ENCODE measurements around the gene PNPLA1.

Gene PNPLA1

DNA sequence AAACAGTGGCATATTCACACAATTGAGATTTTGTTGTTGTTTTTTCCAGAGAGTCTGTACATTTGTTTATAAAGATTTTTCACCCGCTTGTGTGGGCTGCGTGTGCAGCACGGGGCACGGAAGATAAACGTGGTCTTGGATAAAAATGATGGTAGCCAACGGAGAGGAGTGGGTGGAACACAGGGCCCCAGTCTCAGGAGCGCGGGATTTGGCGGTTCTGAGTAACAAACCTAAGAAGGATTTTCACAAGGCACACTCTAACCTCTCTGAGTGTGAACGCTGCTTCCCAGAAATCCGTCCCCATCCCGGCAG is 70.4 kb downstream of the PNPLA1 start:
- Histone ChIP-seq H3K4me1 (ENCODE audit: control insufficient read depth in 1 of 2, insufficient read depth in 2 of 2, low read length in 2 of 2) (peaks cover 29 to 30% of the 10 kb centered on the region in 2 donors), H3K4me3 (ENCODE audit: low read depth in 1 of 2, low read length in 2 of 2) (peak overlapping the region in 1 of 2 donors; percentile 70), H3K9me3 (ENCODE audit: control insufficient read depth in 1 of 2, low read length in 2 of 2) (no peaks in the 10 kb centered on the region), H3K36me3 (ENCODE audit: control insufficient read depth in 1 of 2, insufficient read depth in 2 of 2, low read length in 2 of 2) (no peaks in the 10 kb centered on the region), H3K9ac (ENCODE audit: low read depth in 1 of 2, low read length in 2 of 2) (peak overlapping the region in 1 of 2 donors; percentile 16), H3K27me3 (ENCODE audit: control insufficient read depth in 1 of 2, insufficient read depth in 2 of 2, low read length in 2 of 2) (no peaks in the 10 kb centered on the region), H3K27ac (ENCODE audit: low read depth, low read length) (no peak overlapping the region)

GRCh38 chr6:36340618-36341454 is 71.0 kb downstream of the PNPLA1 start:
- H3K4me1 ChIP-seq (ENCODE audit: control insufficient read depth in 1 of 2, insufficient read depth in 2 of 2, low read length in 2 of 2) = peaks cover 29 to 30% of the 10 kb centered on the region in 2 donors
- H3K27ac ChIP-seq (ENCODE audit: low read depth, low read length) = peak overlapping the region; percentile 92
- H3K36me3 ChIP-seq (ENCODE audit: control insufficient read depth in 1 of 2, insufficient read depth in 2 of 2, low read length in 2 of 2) = no peaks in the 10 kb centered on the region
- peak overlapping the region; percentile 72 to 76 for H3K9ac ChIP-seq (ENCODE audit: low read depth in 1 of 2, low read length in 2 of 2)
- peak overlapping the region; percentile 59 to 70 for H3K4me3 ChIP-seq (ENCODE audit: low read depth in 1 of 2, low read length in 2 of 2)
- no peaks in the 10 kb centered on the region for H3K9me3 ChIP-seq (ENCODE audit: control insufficient read depth in 1 of 2, low read length in 2 of 2)
- no peaks in the 10 kb centered on the region for H3K27me3 ChIP-seq (ENCODE audit: control insufficient read depth in 1 of 2, insufficient read depth in 2 of 2, low read length in 2 of 2)

DNA sequence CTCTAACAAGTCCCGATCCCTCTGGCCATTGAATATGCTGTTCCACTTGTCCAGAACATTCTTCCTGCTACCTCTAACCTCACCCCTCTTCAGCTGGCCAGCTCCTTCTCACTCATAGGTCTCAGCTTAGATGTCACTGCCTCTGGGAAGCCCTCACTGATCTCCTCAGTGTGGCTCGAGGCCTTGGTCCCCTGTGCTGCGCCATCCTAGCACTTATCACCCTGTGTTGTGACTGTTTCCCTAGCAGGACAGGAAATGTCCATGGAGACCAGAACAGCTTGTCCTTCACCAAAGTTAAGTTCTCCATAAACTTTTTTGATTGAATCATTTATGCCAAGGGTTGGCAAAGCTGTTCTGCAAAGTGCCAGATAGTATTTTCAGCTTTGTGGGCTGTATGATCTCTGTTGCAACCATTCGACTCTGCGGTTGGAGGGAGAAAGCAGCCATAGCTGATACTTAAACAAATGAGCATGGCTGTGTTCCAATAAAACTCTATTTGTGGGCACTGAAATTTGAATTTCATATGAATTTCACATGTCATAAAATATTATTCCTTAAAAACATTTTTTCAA is 73.3 kb downstream of the PNPLA1 start:
- H3K27ac ChIP-seq (ENCODE audit: low read depth, low read length) = no peak overlapping the region
- H3K9me3 ChIP-seq (ENCODE audit: control insufficient read depth in 1 of 2, low read length in 2 of 2) = no peaks in the 10 kb centered on the region
- no peaks in the 10 kb centered on the region for H3K27me3 ChIP-seq (ENCODE audit: control insufficient read depth in 1 of 2, insufficient read depth in 2 of 2, low read length in 2 of 2)
- H3K36me3 ChIP-seq (ENCODE audit: control insufficient read depth in 1 of 2, insufficient read depth in 2 of 2, low read length in 2 of 2) = no peaks in the 10 kb centered on the region
- H3K4me3 ChIP-seq (ENCODE audit: low read depth in 1 of 2, low read length in 2 of 2) = no peak overlapping the region
- no peak overlapping the region for H3K9ac ChIP-seq (ENCODE audit: low read depth in 1 of 2, low read length in 2 of 2)
- peaks cover 26 to 36% of the 10 kb centered on the region in 2 donors for H3K4me1 ChIP-seq (ENCODE audit: control insufficient read depth in 1 of 2, insufficient read depth in 2 of 2, low read length in 2 of 2)

DNA sequence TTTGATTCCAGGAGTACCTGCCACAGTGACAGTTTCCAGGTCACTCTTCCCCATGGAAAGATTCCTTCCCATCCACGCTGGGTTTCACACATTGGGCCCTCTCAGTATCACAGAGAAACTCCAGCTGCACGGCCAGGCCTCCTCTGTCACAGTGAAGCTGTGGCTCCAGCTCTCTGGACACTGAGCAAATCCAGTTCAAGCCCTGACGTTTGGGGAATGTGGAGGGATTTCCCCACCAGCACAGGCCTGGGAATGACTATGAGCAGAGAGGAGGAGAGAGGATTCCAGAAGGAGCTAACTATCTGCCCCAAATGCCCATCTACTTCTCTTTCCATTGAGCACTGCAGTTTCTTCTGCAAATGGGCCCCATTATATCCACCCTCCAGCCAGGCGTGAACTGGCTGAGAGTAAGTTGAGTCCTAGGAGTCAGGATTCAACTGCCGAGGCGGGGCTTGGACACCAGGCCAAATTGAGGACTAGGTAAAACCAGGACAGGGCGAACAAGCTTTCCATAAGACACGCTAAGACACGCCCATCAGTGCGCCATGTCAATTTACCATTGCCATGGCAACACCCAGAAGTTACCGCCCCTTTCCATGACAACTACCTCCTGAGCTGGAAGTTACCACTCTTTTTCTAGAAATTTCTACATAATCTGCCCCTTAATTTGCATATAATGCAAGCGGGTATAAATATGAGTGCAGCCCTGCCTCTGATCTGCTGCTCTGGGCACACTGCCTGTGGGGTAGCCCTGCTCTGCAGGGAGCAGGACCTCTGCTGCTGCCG is 76.0 kb downstream of the PNPLA1 start:
- no peak overlapping the region for H3K9ac ChIP-seq (ENCODE audit: low read depth in 1 of 2, low read length in 2 of 2)
- no peak overlapping the region for H3K27ac ChIP-seq (ENCODE audit: low read depth, low read length)

GRCh38 chr6:36346486-36347273 is 76.8 kb downstream of the PNPLA1 start:
- Histone ChIP-seq H3K27ac (ENCODE audit: low read depth, low read length) (no peak overlapping the region), H3K4me3 (ENCODE audit: low read depth in 1 of 2, low read length in 2 of 2) (no peak overlapping the region), H3K36me3 (ENCODE audit: control insufficient read depth in 1 of 2, insufficient read depth in 2 of 2, low read length in 2 of 2) (no peaks in the 10 kb centered on the region), H3K27me3 (ENCODE audit: control insufficient read depth in 1 of 2, insufficient read depth in 2 of 2, low read length in 2 of 2) (no peaks in the 10 kb centered on the region), H3K9ac (ENCODE audit: low read depth in 1 of 2, low read length in 2 of 2) (no peak overlapping the region), H3K4me1 (ENCODE audit: control insufficient read depth in 1 of 2, insufficient read depth in 2 of 2, low read length in 2 of 2) (peaks cover 30 to 39% of the 10 kb centered on the region in 2 donors), H3K9me3 (ENCODE audit: control insufficient read depth in 1 of 2, low read length in 2 of 2) (no peaks in the 10 kb centered on the region)

More for the DNA sequence above, 76.0 kb downstream of the PNPLA1 start:
- Histone ChIP-seq H3K27me3 (ENCODE audit: control insufficient read depth in 1 of 2, insufficient read depth in 2 of 2, low read length in 2 of 2) (no peaks in the 10 kb centered on the region), H3K36me3 (ENCODE audit: control insufficient read depth in 1 of 2, insufficient read depth in 2 of 2, low read length in 2 of 2) (no peaks in the 10 kb centered on the region), H3K4me3 (ENCODE audit: low read depth in 1 of 2, low read length in 2 of 2) (no peak overlapping the region), H3K4me1 (ENCODE audit: control insufficient read depth in 1 of 2, insufficient read depth in 2 of 2, low read length in 2 of 2) (peaks cover 22 to 31% of the 10 kb centered on the region in 2 donors), H3K9me3 (ENCODE audit: control insufficient read depth in 1 of 2, low read length in 2 of 2) (no peaks in the 10 kb centered on the region)

DNA sequence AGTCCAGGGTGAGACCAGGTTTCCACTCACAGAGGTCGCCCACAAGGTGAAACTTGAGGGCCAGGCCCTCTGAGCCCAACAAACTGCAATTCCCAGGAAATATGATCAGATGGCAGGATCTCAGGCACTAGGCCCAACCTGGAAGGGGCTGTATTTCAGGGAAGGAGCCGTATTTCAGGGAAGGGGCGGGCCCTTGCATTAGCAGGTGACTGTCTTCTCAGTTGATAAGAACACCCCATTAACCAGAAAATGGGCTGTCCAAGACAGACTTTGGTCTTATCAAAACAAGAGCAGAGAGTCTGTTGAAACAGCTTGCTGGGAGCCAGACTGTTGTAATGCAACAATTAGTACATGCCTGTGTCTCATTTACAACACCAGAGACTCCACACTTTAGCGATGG is 77.8 kb downstream of the PNPLA1 start:
- Histone ChIP-seq H3K9me3 (ENCODE audit: control insufficient read depth in 1 of 2, low read length in 2 of 2) (peaks cover 0 to 3% of the 10 kb centered on the region in 2 donors), H3K9ac (ENCODE audit: low read depth in 1 of 2, low read length in 2 of 2) (no peak overlapping the region), H3K4me3 (ENCODE audit: low read depth in 1 of 2, low read length in 2 of 2) (no peak overlapping the region), H3K27ac (ENCODE audit: low read depth, low read length) (no peak overlapping the region), H3K4me1 (ENCODE audit: control insufficient read depth in 1 of 2, insufficient read depth in 2 of 2, low read length in 2 of 2) (peaks cover 30 to 39% of the 10 kb centered on the region in 2 donors), H3K27me3 (ENCODE audit: control insufficient read depth in 1 of 2, insufficient read depth in 2 of 2, low read length in 2 of 2) (no peaks in the 10 kb centered on the region), H3K36me3 (ENCODE audit: control insufficient read depth in 1 of 2, insufficient read depth in 2 of 2, low read length in 2 of 2) (no peaks in the 10 kb centered on the region)

- peaks cover 0 to 6% of the 10 kb centered on the region in 2 donors for H3K9me3 ChIP-seq (ENCODE audit: control insufficient read depth in 1 of 2, low read length in 2 of 2)
- H3K4me1 ChIP-seq (ENCODE audit: control insufficient read depth in 1 of 2, insufficient read depth in 2 of 2, low read length in 2 of 2) = peaks cover 30 to 39% of the 10 kb centered on the region in 2 donors
- H3K27ac ChIP-seq (ENCODE audit: low read depth, low read length) = no peak overlapping the region
- peak overlapping the region in 1 of 2 donors; percentile 18 for H3K9ac ChIP-seq (ENCODE audit: low read depth in 1 of 2, low read length in 2 of 2)
- no peaks in the 10 kb centered on the region for H3K27me3 ChIP-seq (ENCODE audit: control insufficient read depth in 1 of 2, insufficient read depth in 2 of 2, low read length in 2 of 2)
- H3K36me3 ChIP-seq (ENCODE audit: control insufficient read depth in 1 of 2, insufficient read depth in 2 of 2, low read length in 2 of 2) = no peaks in the 10 kb centered on the region
- no peak overlapping the region for H3K4me3 ChIP-seq (ENCODE audit: low read depth in 1 of 2, low read length in 2 of 2)
These were observed 79.4 kb downstream of the PNPLA1 start for GRCh38 chr6:36349240-36349639.

- Histone ChIP-seq H3K9ac (ENCODE audit: low read depth in 1 of 2, low read length in 2 of 2) (no peak overlapping the region), H3K9me3 (ENCODE audit: control insufficient read depth in 1 of 2, low read length in 2 of 2) (peaks cover 0 to 6% of the 10 kb centered on the region in 2 donors), H3K27ac (ENCODE audit: low read depth, low read length) (no peak overlapping the region), H3K36me3 (ENCODE audit: control insufficient read depth in 1 of 2, insufficient read depth in 2 of 2, low read length in 2 of 2) (no peaks in the 10 kb centered on the region), H3K27me3 (ENCODE audit: control insufficient read depth in 1 of 2, insufficient read depth in 2 of 2, low read length in 2 of 2) (no peaks in the 10 kb centered on the region), H3K4me3 (ENCODE audit: low read depth in 1 of 2, low read length in 2 of 2) (no peak overlapping the region), H3K4me1 (ENCODE audit: control insufficient read depth in 1 of 2, insufficient read depth in 2 of 2, low read length in 2 of 2) (peaks cover 30 to 39% of the 10 kb centered on the region in 2 donors)
These were observed 80.2 kb downstream of the PNPLA1 start for GRCh38 chr6:36350082-36350481.

- no peaks in the 10 kb centered on the region for H3K36me3 ChIP-seq (ENCODE audit: control insufficient read depth in 1 of 2, insufficient read depth in 2 of 2, low read length in 2 of 2)
- H3K4me1 ChIP-seq (ENCODE audit: control insufficient read depth in 1 of 2, insufficient read depth in 2 of 2, low read length in 2 of 2) = peaks cover 30 to 39% of the 10 kb centered on the region in 2 donors
- H3K27me3 ChIP-seq (ENCODE audit: control insufficient read depth in 1 of 2, insufficient read depth in 2 of 2, low read length in 2 of 2) = no peaks in the 10 kb centered on the region
- no peak overlapping the region for H3K27ac ChIP-seq (ENCODE audit: low read depth, low read length)
- H3K4me3 ChIP-seq (ENCODE audit: low read depth in 1 of 2, low read length in 2 of 2) = no peak overlapping the region
- H3K9ac ChIP-seq (ENCODE audit: low read depth in 1 of 2, low read length in 2 of 2) = no peak overlapping the region
- H3K9me3 ChIP-seq (ENCODE audit: control insufficient read depth in 1 of 2, low read length in 2 of 2) = peaks cover 0 to 6% of the 10 kb centered on the region in 2 donors
These were observed 81.1 kb downstream of the PNPLA1 start for GRCh38 chr6:36350681-36351571.
